Uterus (tissue), 2 donors: ENCODE data around the gene DGAT2.
A peak's percentile ranks its signal among the peaks of the same experiment; 100 is the strongest.

Experiments
- POLR2A ChIP-seq, 2 donors: fragments of 450-650 bp; IDR thresholded peaks; one replicate each; pipeline ENCODE4 v1.6.1; 2016; ENCODE audit warnings: antibody characterized with exemption in 2 of 2, mild to moderate bottlenecking in 1 of 2, moderate library complexity in 1 of 2
- TF ChIP-seq, protein P1 (sequence below), 4 experiments: fragments of 200-600 bp in 2 of 4; fragments of 450-650 bp in 2 of 4; sonication (generic) in 2 of 4; IDR thresholded peaks; one replicate each; pipeline ENCODE4 v1.5.1; 2016 to 2019; ENCODE audit warnings: antibody characterized with exemption in 4 of 4, mild to moderate bottlenecking in 2 of 4, moderate library complexity in 1 of 4

DNA sequence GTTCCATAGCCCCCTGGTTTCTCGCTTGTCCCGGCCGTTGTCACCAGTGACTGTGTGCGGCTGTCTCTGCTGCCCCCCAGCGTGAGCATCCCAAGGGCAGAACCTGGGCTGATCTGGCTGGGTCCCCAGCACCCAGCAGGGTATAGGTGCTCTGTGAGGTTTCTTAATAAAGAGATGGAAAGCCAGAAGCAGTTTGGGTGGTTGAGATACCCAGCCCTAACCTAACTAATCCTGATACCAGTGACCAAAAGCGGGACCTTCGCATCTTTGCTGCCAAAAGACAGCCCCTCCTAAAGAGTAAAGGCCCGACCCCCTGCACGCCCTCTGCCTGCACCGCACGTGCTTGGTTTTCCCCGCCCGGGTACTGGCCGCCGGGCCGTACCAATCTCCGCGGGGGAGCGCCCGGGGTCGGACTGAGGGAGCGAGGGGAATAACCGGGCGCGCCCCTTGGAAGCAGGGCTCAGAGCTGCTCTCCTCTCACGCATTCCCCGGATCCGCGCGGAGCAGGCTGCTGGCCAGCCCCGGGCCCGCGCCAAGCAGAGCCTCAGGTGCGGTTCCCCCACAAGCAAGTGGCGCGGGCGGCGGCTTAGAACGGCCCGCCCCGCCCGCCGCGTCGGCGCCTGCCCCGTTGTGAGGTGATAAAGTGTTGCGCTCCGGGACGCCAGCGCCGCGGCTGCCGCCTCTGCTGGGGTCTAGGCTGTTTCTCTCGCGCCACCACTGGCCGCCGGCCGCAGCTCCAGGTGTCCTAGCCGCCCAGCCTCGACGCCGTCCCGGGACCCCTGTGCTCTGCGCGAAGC is at the start of gene DGAT2:
- TF ChIP-seq, protein P1, sequence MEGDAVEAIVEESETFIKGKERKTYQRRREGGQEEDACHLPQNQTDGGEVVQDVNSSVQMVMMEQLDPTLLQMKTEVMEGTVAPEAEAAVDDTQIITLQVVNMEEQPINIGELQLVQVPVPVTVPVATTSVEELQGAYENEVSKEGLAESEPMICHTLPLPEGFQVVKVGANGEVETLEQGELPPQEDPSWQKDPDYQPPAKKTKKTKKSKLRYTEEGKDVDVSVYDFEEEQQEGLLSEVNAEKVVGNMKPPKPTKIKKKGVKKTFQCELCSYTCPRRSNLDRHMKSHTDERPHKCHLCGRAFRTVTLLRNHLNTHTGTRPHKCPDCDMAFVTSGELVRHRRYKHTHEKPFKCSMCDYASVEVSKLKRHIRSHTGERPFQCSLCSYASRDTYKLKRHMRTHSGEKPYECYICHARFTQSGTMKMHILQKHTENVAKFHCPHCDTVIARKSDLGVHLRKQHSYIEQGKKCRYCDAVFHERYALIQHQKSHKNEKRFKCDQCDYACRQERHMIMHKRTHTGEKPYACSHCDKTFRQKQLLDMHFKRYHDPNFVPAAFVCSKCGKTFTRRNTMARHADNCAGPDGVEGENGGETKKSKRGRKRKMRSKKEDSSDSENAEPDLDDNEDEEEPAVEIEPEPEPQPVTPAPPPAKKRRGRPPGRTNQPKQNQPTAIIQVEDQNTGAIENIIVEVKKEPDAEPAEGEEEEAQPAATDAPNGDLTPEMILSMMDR (IDR thresholded peaks at IDR 0.05): peak in 2 of 4 experiments; percentile 9 to 35
- no peak for TF ChIP-seq POLR2A (IDR thresholded peaks at IDR 0.05)
